GM21381 (cell line): ENCODE measurements around the gene SLC37A3.
"Not testable (repeated sequence)": the region's sequence is repeated elsewhere in the genome, so short reads cannot be mapped to it uniquely, and the experiment has no call there.

Experiments
- ATAC-seq: cut with Tn5 transposase; IDR thresholded peaks from one replicate; pipeline ENCODE4 v1.9.1; 2021; ENCODE audit warnings: mild to moderate bottlenecking, moderate library complexity; ENCODE audit not compliant: unreplicated experiment

Gene SLC37A3, protein sequence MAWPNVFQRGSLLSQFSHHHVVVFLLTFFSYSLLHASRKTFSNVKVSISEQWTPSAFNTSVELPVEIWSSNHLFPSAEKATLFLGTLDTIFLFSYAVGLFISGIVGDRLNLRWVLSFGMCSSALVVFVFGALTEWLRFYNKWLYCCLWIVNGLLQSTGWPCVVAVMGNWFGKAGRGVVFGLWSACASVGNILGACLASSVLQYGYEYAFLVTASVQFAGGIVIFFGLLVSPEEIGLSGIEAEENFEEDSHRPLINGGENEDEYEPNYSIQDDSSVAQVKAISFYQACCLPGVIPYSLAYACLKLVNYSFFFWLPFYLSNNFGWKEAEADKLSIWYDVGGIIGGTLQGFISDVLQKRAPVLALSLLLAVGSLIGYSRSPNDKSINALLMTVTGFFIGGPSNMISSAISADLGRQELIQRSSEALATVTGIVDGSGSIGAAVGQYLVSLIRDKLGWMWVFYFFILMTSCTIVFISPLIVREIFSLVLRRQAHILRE

DNA sequence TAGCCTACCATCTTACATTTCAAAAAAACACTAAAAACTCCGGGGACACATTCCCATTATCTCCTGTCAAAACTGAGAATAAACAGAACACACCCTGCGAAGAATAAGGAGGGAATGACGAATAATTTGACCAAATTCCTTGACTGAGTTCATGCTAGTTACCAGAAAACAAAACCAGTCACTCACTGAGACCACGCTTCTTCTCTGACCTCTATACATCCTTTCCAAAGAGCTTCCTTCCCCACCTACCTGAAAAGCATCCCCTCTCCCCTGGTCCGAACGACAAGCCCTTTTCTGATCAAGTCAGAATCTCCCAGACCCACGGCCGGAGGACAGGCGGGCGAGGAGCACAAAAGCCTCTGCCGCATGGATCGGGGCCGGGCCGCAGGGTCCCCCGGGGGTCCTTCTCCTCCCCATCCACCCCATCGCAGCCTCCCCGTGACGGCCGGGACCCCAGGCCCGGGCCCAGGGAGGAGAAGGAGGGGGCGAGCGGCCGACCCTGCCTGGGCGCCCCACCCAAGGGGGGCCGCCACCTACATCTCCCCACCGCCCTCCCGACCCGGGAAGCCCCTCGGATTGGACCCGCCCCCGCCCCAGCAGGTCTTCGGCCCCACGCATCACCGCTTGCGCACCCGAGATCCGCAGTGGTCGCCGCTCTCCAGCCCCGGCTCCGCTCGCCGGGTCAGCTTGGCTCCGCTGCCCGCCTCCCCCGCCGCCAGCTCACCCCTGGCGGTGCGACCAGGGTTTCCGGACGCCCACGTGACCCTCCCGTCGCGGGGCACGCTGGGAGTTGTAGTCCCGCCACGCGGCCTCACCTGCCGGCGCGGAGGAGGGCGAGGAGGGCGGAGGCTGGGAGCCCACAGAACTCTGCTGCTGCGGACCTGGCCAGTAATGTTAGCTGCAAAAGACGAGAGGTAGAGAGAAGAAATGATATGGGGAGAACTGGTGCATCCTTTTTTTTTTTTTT, at the start of gene SLC37A3:
Gene SLC37A3, minus strand, starts transcription at position 747 of the 967 bp plus-strand sequence. CDS start 16,004 bp downstream, outside the sequence.
- ATAC-seq, result peak; percentile 99

DNA sequence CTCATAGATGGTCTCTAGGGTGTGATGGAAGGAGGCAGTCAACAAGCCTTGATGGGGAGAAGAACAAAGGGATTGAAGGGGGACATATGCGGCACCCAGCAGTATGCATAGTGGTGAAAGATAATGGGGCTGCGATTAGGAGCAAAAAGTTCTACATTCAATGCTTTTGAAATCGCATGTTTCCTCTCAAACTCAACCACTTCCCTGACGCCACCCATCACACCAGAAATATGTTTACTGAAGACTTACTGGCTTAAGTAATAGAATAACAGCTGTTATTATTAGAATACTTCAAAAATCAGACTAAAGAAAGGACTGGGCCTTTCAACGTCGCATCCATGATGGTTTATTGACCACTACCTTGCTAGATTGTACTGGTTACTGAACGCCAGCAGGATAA, 49.5 kb upstream of the SLC37A3 start:
- no peak for ATAC-seq

- no peak for ATAC-seq
These were observed 48.1 kb upstream of the SLC37A3 start for GRCh38 chr7:140446467-140446866.

GRCh38 chr7:140441519-140441918, 43.2 kb upstream of the SLC37A3 start:
- no peak for ATAC-seq

- no peak for ATAC-seq
These were observed 42.3 kb upstream of the SLC37A3 start for GRCh38 chr7:140440593-140440992.

GRCh38 chr7:140439359-140439758, 41.0 kb upstream of the SLC37A3 start:
- no peak for ATAC-seq

GRCh38 chr7:140435252-140435895, 37.0 kb upstream of the SLC37A3 start:
- ATAC-seq, result no peak

GRCh38 chr7:140433396-140433795, 35.1 kb upstream of the SLC37A3 start:
- ATAC-seq, result no peak

- no peak for ATAC-seq
These were observed 27.8 kb upstream of the SLC37A3 start for GRCh38 chr7:140426130-140426529.

DNA sequence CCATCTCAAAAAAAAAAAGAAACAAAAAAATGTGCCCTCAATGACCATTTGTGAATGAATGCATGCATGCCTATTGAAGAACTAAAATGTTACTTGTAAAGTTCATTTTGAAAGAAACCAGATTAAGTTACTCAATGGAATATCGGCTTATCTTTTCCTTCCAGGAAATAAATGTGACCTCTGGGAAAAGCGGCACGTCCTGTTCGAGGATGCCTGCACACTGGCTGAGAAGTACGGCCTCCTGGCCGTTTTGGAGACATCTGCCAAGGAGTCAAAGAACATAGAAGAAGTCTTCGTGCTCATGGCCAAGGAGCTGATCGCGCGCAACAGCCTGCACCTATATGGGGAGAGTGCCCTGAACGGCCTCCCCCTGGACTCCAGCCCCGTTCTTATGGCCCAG, 27.4 kb upstream of the SLC37A3 start:
- ATAC-seq, result no peak

- ATAC-seq, result no peak
These were observed 25.2 kb upstream of the SLC37A3 start for GRCh38 chr7:140423501-140423900.

DNA sequence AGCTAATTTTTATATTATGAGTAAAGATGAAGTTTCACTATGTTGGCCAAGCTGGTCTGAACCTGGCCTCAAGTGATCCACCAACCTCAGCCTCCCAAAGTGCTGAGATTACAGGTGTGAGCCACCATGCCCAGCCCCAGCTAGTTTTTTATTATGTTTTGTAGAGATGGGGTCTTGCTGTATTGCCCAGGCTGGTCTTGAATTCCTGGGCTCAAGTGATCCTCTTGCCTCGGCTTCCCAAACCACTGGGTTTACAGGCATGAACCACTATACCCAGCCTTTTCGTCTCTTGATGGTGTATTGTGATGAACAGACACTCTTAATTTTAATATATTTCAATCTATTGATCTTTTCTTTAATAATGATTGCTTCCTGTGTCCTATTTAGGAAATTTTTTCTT, 23.2 kb upstream of the SLC37A3 start:
- ATAC-seq, result no peak

GRCh38 chr7:140418653-140419052, 20.3 kb upstream of the SLC37A3 start:
- ATAC-seq, result no peak

DNA sequence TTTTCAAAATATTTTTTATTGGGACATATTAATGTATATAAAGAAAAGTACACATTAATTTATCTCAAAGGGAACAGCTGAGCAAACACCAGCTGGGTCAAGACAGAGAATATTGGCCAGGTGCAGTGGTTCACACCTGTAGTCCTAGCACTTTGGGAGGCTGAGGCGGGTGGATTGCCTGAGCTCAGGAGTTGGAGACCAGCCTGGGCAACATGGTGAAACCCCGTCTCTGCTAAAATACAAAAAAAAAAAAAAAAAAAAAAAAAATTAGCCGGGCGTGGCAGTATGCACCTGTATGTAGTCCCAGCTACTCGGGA, 19.8 kb upstream of the SLC37A3 start:
- ATAC-seq, result not testable (repeated sequence)

GRCh38 chr7:140417456-140418155, 19.3 kb upstream of the SLC37A3 start:
- ATAC-seq, result no peak

GRCh38 chr7:140416560-140416959, 18.2 kb upstream of the SLC37A3 start:
- no peak for ATAC-seq

- ATAC-seq, result not testable (repeated sequence)
These were observed 17.5 kb upstream of the SLC37A3 start for GRCh38 chr7:140415816-140416215.

GRCh38 chr7:140415361-140415760, 17.0 kb upstream of the SLC37A3 start:
- no peak for ATAC-seq

GRCh38 chr7:140404565-140405065, 6.3 kb upstream of the SLC37A3 start:
- ATAC-seq, result no peak

DNA sequence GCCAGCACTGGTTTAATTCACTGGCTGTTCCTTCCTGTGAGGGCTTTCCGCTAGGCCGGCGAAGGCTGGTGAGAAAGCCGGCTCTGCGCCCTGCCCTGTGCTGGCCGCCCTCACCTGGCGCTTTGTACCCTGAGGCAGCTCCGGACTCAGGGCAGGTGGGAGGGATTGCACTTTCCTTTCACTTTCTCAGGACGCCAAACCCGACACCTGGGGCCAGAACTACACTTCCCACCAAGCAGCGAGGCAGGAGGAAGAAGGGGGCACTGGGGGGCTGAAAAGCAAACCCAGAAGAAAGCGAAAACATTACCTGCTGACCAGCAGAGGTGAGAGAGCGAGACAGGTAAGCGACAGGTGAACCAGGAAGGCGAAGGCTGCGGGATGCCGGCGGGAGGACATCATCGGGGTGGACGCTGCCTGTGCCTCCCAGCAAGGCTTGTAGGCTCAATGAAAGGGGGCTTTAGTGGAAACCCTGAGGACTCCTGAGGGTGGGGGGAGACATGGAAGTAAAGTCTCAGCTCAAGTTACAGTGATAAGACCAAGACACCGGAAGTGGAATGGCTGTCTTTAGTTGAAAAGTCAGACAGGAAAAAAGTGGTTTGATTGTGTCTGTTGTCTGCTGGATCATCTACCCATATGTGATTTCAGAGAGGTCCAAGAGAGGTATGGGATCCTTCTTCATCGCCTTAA, 5.7 kb upstream of the SLC37A3 start, which contains the start of gene RAB19:
Gene RAB19, plus strand, starts transcription at position 181 of the 687 bp plus-strand sequence. CDS start 3,589 bp downstream, outside the sequence.
- no peak for ATAC-seq
